ENCODE data around the gene BLID. TPM values are rescaled to one million over a fixed set of nuclear protein-coding genes. Genes with fewer than 3 reads are reported as not detected.

Gene BLID
- total RNA-seq (2021) (1.8 and 2.0 TPM in 2 replicates), Bru-seq, nascent RNA (percentile 92 among the genes with signal in this experiment), BruChase-seq, experiment 1, labeled RNA remaining after a 2-hour chase (percentile 79 among the genes with signal in this experiment), BruChase-seq, experiment 2, labeled RNA remaining after a 6-hour chase (percentile 44 among the genes with signal in this experiment)
- long read RNA-seq, result 0 reads

- no peaks in the 10 kb centered on the region for H3F3A ChIP-seq (ENCODE audit: insufficient read depth, low read depth)
- H3K79me2 ChIP-seq (ENCODE audit: low read depth), result no peaks in the 10 kb centered on the region
- intact Hi-C loops (cut with micrococcal nuclease; ENCODE audit: unreplicated experiment), result no loop called here
- POLR2A ChIA-PET (ENCODE audit: unreplicated experiment), result no interaction called here
- no peaks in the 10 kb centered on the region for H3K9me2 ChIP-seq (ENCODE audit: insufficient read depth)
- DNase-seq, result no peak
- no peak within 1 kb of the TSS for H2AFZ ChIP-seq
- H3K4me1 ChIP-seq (replicated peaks; ENCODE audit: insufficient read depth), result no peaks in the 10 kb centered on the region
- no peaks in the 10 kb centered on the region for H3K9me3 ChIP-seq (ENCODE audit: insufficient read depth, low read depth)
- no TSS peak for BruUV-seq (replicated peaks)
- no peak within 1 kb of the TSS for H3K4me3 ChIP-seq
- CTCF ChIA-PET, result no interaction called here
- H4K20me1 ChIP-seq (ENCODE audit: insufficient read depth), result no peaks in the 10 kb centered on the region
- H3K36me3 ChIP-seq (ENCODE audit: low read depth), result peaks cover 23% of the 10 kb centered on the region; the same call in 1 of the 2 replicates
- TF ChIP-seq CTCF (conservative IDR thresholded peaks at IDR 0.05) (peak; percentile 39; the same call in 1 of the 2 replicates), EZH2 (IDR thresholded peaks at IDR 0.05; ENCODE audit: low read depth) (no peak)
- no peak within 1 kb of the TSS for H3K27ac ChIP-seq
- H3K27me3 ChIP-seq (ENCODE audit: insufficient read depth, low read depth), result no peaks in the 10 kb centered on the region
- no peak within 1 kb of the TSS for H3K4me2 ChIP-seq
Observed at GRCh38 chr11:122115524-122116379, at the start of gene BLID. Gene BLID, minus strand, starts transcription at chr11:122116215. Its CDS starts 293 bp downstream, at chr11:122115922.

GRCh38 chr11:122163053-122163819 is 47.2 kb upstream of the BLID start:
- no peak overlapping the region for H3K4me3 ChIP-seq
- H2AFZ ChIP-seq, result no peak overlapping the region
- intact Hi-C loops (cut with micrococcal nuclease; ENCODE audit: unreplicated experiment), result no loop called here
- H3K27ac ChIP-seq, result no peak overlapping the region
- no peaks in the 10 kb centered on the region for H3K9me2 ChIP-seq (ENCODE audit: insufficient read depth)
- no peak overlapping the region for H3K4me2 ChIP-seq
- peaks cover 4% of the 10 kb centered on the region; the same call in 1 of the 2 replicates for H4K20me1 ChIP-seq (ENCODE audit: insufficient read depth)
- peaks cover 51% of the 10 kb centered on the region for H3K4me1 ChIP-seq (replicated peaks; ENCODE audit: insufficient read depth)
- no peaks in the 10 kb centered on the region for H3K9me3 ChIP-seq (ENCODE audit: insufficient read depth, low read depth)
- BruUV-seq (replicated peaks), result no TSS peak
- TF ChIP-seq CTCF (conservative IDR thresholded peaks at IDR 0.05), result no peak
- TF ChIP-seq EZH2 (IDR thresholded peaks at IDR 0.05; ENCODE audit: low read depth), result no peak
- ChIA-PET POLR2A (ENCODE audit: unreplicated experiment) (no interaction called here), CTCF (no interaction called here)
- H3K27me3 ChIP-seq (ENCODE audit: insufficient read depth, low read depth), result no peaks in the 10 kb centered on the region
- H3F3A ChIP-seq (ENCODE audit: insufficient read depth, low read depth), result peaks cover 12% of the 10 kb centered on the region
- no peak for DNase-seq
- peaks cover 91% of the 10 kb centered on the region for H3K79me2 ChIP-seq (ENCODE audit: low read depth)
- H3K36me3 ChIP-seq (ENCODE audit: low read depth), result peaks cover 36% of the 10 kb centered on the region

- H3K27ac ChIP-seq, result no peak overlapping the region
- H3K9me3 ChIP-seq (ENCODE audit: insufficient read depth, low read depth), result no peaks in the 10 kb centered on the region
- H3F3A ChIP-seq (ENCODE audit: insufficient read depth, low read depth), result peaks cover under 1% of the 10 kb centered on the region
- no TSS peak for BruUV-seq (replicated peaks)
- H3K79me2 ChIP-seq (ENCODE audit: low read depth), result peaks cover 90% of the 10 kb centered on the region
- no peak overlapping the region for H2AFZ ChIP-seq
- peaks cover 10% of the 10 kb centered on the region for H4K20me1 ChIP-seq (ENCODE audit: insufficient read depth)
- intact Hi-C loops (cut with micrococcal nuclease; ENCODE audit: unreplicated experiment), result no loop called here
- H3K4me3 ChIP-seq, result no peak overlapping the region
- H3K27me3 ChIP-seq (ENCODE audit: insufficient read depth, low read depth), result no peaks in the 10 kb centered on the region
- H3K4me2 ChIP-seq, result peak overlapping the region; percentile 25
- peaks cover 39% of the 10 kb centered on the region for H3K4me1 ChIP-seq (replicated peaks; ENCODE audit: insufficient read depth)
- ChIA-PET POLR2A (ENCODE audit: unreplicated experiment) (no interaction called here), CTCF (no interaction called here)
- peaks cover 25% of the 10 kb centered on the region; the same call in 1 of the 2 replicates for H3K36me3 ChIP-seq (ENCODE audit: low read depth)
- no peak for DNase-seq
- no peaks in the 10 kb centered on the region for H3K9me2 ChIP-seq (ENCODE audit: insufficient read depth)
- no peak for TF ChIP-seq EZH2 (IDR thresholded peaks at IDR 0.05; ENCODE audit: low read depth)
- no peak for TF ChIP-seq CTCF (conservative IDR thresholded peaks at IDR 0.05)
Observed at GRCh38 chr11:122162095-122162494, 46.1 kb upstream of the BLID start.

All from PC-9 (cell line).